IPS-20b (cell line): ENCODE results near the gene TAS2R60.
"Not testable (repeated sequence)": the region's sequence is repeated elsewhere in the genome, so short reads cannot be mapped to it uniquely, and the experiment has no call there.

ENCODE experiments used
- H3K27ac ChIP-seq: one replicate; pipeline ENCODE4 v1.5.1; 2013; ENCODE audit warnings: low read length
- H3K27me3 ChIP-seq: 2 replicates; pipeline ENCODE4 v1.6.1; 2013; ENCODE audit warnings: mild to moderate bottlenecking, low read length, inconsistent platforms; ENCODE audit not compliant: insufficient read depth
- H3K36me3 ChIP-seq: 2 replicates; pipeline ENCODE4 v1.6.1; 2013; ENCODE audit warnings: low read depth, mild to moderate bottlenecking, inconsistent platforms, low read length, moderate library complexity; ENCODE audit not compliant: insufficient read depth
- H3K4me1 ChIP-seq: 2 replicates; pipeline ENCODE4 v1.6.1; 2013; ENCODE audit warnings: mild to moderate bottlenecking, control low read depth, inconsistent platforms, low read length, moderate library complexity; ENCODE audit not compliant: insufficient read depth
- H3K4me3 ChIP-seq: 2 replicates; pipeline ENCODE4 v1.5.1; 2013; ENCODE audit warnings: mild to moderate bottlenecking, low read length, inconsistent platforms
- H3K9ac ChIP-seq: 2 replicates; pipeline ENCODE4 v1.6.1; 2013; ENCODE audit warnings: low read depth, mild to moderate bottlenecking, inconsistent platforms, low read length, moderate library complexity
- H3K9me3 ChIP-seq: 2 replicates; pipeline ENCODE4 v1.6.1; 2013; ENCODE audit warnings: mild to moderate bottlenecking, low read depth, low read length, inconsistent platforms; ENCODE audit not compliant: insufficient read depth

TAS2R60 gene

DNA sequence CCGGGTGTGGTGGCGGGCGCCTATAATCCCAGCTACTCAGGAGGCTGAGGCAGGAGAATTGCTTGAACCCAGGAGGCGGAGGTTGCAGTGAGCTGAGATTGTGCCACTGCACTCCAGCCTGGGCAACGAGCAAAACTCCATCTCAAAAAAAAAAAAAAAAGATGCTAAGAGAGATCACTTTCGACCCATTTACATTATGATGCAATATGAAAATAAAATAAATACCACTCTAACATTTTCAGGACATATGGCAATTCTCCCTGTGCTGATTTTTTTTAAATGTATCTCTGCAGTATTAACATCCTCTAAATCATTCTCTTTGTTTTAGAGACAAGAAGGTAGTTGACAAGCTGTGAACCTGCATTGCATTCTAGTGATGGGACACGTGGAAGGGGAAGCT lies 28.0 kb upstream of the TAS2R60 start:
- H3K27ac ChIP-seq, H3K4me3 ChIP-seq, H3K9me3 ChIP-seq, H3K9ac ChIP-seq, H3K27me3 ChIP-seq, H3K36me3 ChIP-seq: not testable (repeated sequence)
- peaks cover 40% of the 10 kb centered on the region for H3K4me1 ChIP-seq

DNA sequence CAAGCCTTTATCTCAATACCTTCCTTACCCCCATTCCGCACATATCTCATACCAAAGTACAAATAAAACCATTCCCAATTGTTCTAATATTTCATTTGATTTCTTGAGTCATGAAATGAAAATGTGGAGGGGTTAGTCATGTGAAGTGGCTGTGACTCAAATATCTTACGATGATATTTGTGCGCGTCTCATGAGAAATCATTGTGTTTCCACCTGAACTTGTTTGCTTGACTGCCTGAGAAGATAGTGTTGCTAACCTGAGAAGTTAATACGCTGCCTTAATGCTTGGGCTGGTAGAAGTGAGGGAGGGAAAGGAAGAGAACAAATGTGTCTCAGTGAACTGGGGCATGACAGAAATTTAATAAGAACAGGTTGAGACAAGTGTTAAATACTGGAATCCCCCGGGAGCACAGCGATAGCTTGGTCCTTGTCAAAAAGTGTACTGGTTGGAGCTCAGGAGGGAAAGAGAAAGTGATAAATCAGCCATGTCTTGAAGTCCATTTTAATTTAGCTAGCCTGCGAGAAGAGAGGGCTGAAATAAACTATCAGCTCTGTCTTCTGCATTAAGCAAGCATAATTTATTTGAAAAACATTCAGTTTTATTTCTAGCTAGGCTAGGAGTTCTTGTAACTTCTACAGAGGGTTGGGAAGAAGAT lies 27.4 kb upstream of the TAS2R60 start:
- Histone ChIP-seq H3K27ac (no peak overlapping the region), H3K4me3 (no peak overlapping the region), H3K36me3 (no peaks in the 10 kb centered on the region), H3K27me3 (no peaks in the 10 kb centered on the region), H3K9me3 (peaks cover 5% of the 10 kb centered on the region; the same call in 1 of the 2 replicates), H3K9ac (no peak overlapping the region), H3K4me1 (peaks cover 38% of the 10 kb centered on the region)

DNA sequence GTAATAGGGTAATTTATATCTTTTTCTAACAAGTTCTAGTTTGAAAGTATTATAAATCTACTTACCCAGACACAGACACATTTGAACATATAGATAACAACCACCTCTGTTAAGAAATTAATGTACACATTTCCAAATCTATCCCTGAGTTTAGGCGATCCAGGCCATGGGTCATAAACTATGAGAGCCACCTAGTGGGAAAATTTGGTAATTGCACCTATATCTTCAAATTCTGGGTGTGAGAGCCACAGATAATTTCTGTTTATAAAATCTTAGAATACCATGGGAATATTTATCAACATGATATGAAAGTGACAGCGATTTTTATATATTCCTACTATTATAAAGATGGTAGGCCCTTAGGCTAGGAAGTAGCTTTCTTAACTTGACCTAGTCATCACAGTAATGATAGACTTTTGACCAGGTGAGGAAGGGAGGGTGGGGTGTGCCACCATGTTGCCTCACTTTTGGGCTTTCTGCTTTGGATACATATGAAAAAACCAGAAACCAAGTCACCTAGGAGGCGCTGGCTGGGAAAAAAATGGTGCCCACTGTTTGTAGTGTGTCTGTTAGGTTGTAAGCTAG lies 26.6 kb upstream of the TAS2R60 start:
- Histone ChIP-seq H3K4me3 (no peak overlapping the region), H3K4me1 (peaks cover 31% of the 10 kb centered on the region), H3K36me3 (no peaks in the 10 kb centered on the region), H3K27me3 (no peaks in the 10 kb centered on the region), H3K9ac (no peak overlapping the region), H3K27ac (no peak overlapping the region), H3K9me3 (peaks cover 5% of the 10 kb centered on the region; the same call in 1 of the 2 replicates)

DNA sequence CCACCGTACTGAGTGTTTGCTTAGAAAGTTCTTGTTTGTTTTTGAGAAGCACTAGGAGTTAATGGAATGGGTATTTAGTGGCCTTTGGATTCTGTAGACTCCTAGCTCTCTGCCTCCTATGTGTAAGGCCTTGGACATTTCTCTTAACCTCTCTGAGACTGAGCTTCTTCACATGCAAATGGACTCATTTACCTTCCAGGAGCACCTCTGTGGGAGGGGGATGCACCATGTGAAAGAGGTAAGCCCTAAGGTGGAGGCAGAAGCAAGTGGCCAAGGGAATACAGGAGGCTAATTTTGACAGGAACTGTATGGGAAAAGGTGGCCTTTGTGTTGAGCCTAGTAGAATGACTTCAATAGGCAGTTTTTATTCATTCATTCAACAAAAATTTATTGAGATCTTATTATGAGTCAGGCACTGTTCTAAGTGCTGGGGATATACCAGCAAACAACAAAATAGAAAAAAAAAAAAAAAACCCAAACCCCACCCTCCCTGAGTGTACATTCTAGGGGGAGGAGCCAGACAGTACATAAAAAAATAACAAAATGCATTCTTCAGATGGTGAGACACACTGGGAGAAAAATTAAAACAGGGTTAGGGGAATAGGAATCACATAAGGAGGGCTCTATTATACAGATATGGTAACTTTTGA lies 25.4 kb upstream of the TAS2R60 start:
- Histone ChIP-seq H3K4me1 (peaks cover 19% of the 10 kb centered on the region; the same call in 1 of the 2 replicates), H3K27me3 (no peaks in the 10 kb centered on the region), H3K27ac (peak overlapping the region; percentile 39), H3K36me3 (no peaks in the 10 kb centered on the region), H3K9ac (no peak overlapping the region), H3K4me3 (no peak overlapping the region), H3K9me3 (peaks cover 5% of the 10 kb centered on the region; the same call in 1 of the 2 replicates)

DNA sequence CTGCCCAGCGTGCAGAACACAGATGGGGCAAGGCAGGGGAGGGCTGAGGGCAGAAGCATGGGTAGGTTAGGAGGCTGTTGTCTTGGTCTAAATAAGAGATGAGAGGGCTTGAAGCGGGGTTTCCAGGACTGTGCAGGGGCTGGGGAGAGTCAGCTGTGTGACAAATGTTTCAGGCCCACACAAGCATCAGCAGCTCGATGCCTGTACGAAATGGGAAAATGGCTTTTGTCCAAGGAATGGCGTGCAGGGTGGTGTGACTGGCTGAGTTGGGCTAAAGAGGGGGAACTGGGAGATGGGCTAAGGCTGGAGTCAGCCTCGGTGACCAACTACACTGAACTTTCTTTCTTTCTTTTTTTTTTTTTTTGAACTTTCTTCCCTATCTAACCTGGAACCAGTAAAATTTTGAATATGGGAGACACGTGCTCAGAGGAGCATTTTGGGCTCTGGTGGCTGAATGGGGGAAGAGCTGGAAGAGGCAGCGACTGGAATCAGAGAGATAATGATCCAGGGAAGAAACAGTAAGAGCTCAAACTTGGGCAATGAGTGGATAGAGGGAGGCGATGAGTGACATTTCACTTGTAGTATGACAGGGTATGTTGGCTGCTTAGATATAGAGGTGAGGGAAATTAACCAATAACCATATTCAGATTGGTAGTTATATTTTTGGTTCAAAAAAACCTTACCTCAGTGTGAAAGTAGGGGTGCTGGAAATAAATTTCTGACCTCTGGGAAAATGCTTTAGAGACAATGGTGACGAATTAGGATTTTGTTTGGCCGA lies 24.4 kb upstream of the TAS2R60 start:
- Histone ChIP-seq H3K9ac (no peak overlapping the region), H3K9me3 (peaks cover 5% of the 10 kb centered on the region; the same call in 1 of the 2 replicates), H3K36me3 (no peaks in the 10 kb centered on the region), H3K27ac (peak overlapping the region; percentile 39), H3K27me3 (no peaks in the 10 kb centered on the region), H3K4me3 (no peak overlapping the region), H3K4me1 (peaks cover 11% of the 10 kb centered on the region; the same call in 1 of the 2 replicates)

DNA sequence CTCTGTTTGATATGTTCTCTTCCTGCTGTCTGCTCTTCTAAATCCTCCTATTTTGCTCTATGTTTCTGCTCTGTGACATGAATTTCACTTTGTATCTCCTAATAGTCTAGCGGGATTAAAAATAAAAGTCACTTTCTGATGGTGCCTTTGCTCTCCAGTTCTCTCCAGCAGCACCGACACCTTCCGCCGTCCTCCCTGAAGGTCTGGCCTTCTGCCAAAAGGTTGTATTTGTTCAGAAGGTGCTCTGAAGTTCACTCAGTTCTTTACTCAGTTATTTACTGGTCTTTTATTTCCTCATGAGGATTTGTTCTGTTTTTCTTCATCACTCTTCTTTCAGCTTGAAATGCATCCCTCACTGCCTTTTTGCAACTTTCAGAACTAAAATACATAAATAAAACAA lies 23.4 kb upstream of the TAS2R60 start:
- H3K9me3 ChIP-seq, result peaks cover 5% of the 10 kb centered on the region; the same call in 1 of the 2 replicates
- no peak overlapping the region for H3K4me3 ChIP-seq
- H3K9ac ChIP-seq, result no peak overlapping the region
- peaks cover 11% of the 10 kb centered on the region; the same call in 1 of the 2 replicates for H3K4me1 ChIP-seq
- H3K36me3 ChIP-seq, result no peaks in the 10 kb centered on the region
- no peak overlapping the region for H3K27ac ChIP-seq
- H3K27me3 ChIP-seq, result no peaks in the 10 kb centered on the region

DNA sequence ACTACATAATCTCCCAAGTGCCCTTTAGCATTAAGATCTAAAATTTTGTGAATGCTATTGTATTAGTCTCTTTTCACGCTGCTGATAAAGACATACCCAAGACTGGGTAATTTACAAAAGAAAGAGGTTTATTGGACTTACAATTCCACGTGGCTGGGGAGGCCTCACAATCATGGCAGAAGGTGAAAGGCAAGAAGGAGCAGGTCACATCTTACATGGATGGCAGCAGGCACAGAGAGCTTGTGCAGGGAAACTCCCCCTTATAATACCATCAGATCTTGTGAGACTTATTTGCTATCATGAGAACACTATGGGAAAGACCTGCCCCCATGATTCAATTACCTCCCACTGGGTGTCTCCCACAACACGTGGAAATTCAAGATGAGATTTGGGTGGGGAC lies 22.6 kb upstream of the TAS2R60 start:
- H3K27me3 ChIP-seq, H3K36me3 ChIP-seq, H3K9me3 ChIP-seq, H3K27ac ChIP-seq, H3K4me3 ChIP-seq, H3K4me1 ChIP-seq, H3K9ac ChIP-seq: not testable (repeated sequence)

DNA sequence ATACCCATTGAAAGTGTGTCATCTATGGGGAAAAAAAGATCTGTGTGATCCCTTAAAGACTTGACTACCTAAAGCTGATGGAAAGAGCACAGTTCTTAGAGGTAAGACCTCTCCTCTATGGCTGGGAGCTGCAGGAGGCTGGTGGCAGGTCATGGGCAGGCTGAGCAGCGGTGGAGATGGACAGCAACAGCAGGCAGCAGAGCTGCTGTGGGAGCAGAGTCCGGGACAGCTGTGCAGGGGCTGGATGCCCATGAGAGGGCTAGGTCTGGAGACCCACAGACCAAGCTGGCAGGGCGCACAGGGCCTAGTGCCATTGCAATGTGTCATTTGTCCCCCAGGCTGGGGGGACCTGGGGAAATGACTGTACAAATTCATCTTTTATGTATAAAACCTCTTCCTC lies 21.2 kb upstream of the TAS2R60 start:
- Histone ChIP-seq H3K9ac (no peak overlapping the region), H3K27ac (no peak overlapping the region), H3K4me3 (no peak overlapping the region)

DNA sequence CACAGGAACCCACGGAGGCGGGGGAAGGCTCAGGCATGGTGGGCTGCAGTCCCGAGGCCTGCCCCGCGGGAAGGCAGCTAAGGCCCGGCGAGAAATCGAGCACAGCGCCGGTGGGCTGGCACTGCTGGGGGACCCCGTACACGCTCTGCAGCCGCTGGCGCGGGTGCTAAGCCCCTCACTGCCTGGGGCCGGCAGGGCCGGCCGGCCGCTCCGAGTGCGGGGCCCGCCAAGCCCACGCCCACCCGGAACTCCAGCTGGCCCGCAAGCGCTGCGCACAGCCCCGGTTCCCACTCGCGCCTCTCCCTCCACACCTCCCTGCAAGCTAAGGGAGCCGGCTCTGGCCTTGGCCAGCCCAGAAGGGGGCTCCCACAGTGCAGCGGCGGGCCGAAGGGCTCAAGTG lies 18.8 kb upstream of the TAS2R60 start:
- H3K4me3 ChIP-seq, H3K27me3 ChIP-seq, H3K4me1 ChIP-seq, H3K9ac ChIP-seq, H3K27ac ChIP-seq, H3K9me3 ChIP-seq, H3K36me3 ChIP-seq: not testable (repeated sequence)

More for the DNA sequence above, 21.2 kb upstream of the TAS2R60 start:
- no peaks in the 10 kb centered on the region for H3K36me3 ChIP-seq
- peaks cover 5% of the 10 kb centered on the region; the same call in 1 of the 2 replicates for H3K4me1 ChIP-seq
- H3K9me3 ChIP-seq, result peaks cover 5% of the 10 kb centered on the region; the same call in 1 of the 2 replicates
- H3K27me3 ChIP-seq, result no peaks in the 10 kb centered on the region

DNA sequence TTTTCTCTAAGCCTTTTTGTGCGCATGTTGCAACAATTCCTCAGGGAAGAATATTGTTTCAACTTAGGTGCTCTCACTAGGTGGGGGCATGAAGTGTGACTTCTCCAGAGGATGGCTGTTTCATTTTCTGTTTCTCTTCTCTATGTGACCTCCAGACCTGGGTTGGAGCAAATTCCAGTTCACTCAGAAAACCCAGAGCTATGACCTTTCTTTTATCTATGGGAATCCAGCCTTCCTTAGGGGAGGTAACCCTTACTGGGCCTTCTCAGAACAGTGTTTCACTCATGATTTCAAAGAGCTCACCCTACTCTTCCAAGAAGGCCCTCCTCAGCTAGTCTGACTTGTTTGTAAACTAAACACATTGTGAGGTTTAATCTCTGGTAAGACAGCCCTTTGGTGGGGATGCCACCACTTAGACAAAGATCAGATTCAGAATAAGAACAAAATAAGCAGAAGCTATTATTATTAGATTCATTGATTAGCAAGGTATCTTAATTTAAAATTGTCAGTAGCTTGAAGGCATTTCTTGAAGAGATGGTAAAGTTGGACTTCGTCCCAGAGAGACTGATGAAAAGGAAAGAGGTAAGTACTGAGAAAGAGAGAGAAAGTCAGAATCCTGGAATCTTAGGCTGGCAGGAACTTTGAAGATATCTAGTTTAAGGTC lies 16.6 kb upstream of the TAS2R60 start:
- Histone ChIP-seq H3K4me1 (no peaks in the 10 kb centered on the region), H3K9ac (no peak overlapping the region), H3K4me3 (no peak overlapping the region), H3K9me3 (no peaks in the 10 kb centered on the region), H3K36me3 (no peaks in the 10 kb centered on the region), H3K27me3 (no peaks in the 10 kb centered on the region), H3K27ac (no peak overlapping the region)
